ENCODE data around the gene RENBP. TPM values are rescaled to one million over a fixed set of nuclear protein-coding genes. Genes with fewer than 3 reads are reported as not detected.

The RENBP gene
- total and polyA plus RNA-seq, 7 donors = 9.8 to 16.8 (median 15.0) TPM

DNA sequence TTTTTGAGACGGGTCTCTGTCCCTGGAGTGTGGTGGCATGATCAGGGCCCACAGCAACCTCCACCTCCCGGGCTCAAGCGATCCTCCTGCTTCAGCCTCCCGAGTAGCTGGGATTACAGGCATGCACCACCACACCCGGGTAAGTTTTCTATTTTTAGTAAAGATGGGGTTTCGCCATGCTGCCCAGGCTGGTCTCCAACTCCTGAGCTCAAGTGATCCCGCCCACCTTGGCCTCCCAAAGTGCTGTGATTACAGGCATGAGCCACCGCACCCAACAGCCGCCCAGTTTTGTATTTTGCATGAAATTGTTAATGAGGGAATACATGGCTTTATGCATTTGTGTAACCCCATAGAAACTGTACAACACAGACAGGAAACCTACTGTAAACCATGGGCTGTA is 15.6 kb downstream of the RENBP start:
- intact Hi-C loops (cut with DNase I) = loop anchor here (1.0 to 5.0 kb wide), 2 partner anchors 42 to 137 kb away; partner anchors contain the start of genes HCFC1, IDH3G and SSR4

DNA sequence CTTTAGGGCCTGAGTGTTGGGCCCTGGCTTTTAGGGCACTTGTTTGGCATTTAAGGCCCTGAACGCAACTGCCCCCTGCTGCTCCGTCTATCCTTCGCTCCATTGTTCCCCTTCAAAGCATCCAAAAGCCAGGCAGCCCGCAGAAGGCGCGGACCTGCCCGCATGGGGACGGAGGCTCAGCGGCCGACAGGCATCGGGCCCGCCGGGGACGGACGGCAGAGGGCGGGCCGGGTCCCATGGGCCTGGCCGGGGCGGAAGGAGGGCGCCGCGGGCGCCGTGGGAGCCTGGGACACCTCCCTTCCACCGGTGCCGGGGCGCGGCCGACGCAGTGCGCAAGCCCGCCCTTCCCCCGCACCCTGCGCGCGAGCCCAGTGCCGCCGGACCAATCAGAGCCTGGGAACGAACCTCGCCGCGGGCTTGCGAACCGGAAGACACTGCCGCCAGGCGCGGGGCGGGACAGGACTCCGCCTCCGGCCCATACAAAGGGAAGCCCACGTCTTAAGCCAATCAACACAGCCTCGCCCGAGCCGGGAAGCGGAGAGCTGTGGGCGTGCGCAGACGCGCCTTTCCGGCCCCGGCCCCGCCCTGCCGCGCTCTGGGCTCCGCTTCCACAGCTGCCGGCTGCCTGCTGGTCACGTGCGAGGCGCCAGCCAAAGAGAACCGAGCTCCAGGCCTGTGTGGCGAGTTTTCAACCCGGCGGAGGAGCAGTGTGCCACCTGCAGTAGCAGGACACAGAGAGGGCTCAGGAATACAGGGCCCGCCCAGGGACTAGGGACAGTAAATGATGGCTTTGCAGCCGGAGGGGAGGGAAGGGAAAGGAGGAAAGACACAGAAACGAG is 16.3 kb downstream of the RENBP start:
- peak; percentile 98 for DNase-seq
- peak overlapping the region; percentile 90 to 96 (median 95) for H3K27ac ChIP-seq
- H3K4me1 ChIP-seq = peaks cover 0 to 29% (median 21%) of the 10 kb centered on the region in 4 donors
- 0% methylated on average over 76 of the region's 76 CpGs for WGBS, 2 donors
- no peaks in the 10 kb centered on the region for H3K9me3 ChIP-seq
- peak overlapping the region; percentile 42 to 63 (median 60) for H3K4me3 ChIP-seq
- peaks cover 0 to 26% (median 6%) of the 10 kb centered on the region in 4 donors for H3K36me3 ChIP-seq
- no peaks in the 10 kb centered on the region for H3K27me3 ChIP-seq
- TF ChIP-seq POLR2A (IDR thresholded peaks at IDR 0.05) (peak in 1 of 2 donors; percentile 30), EP300 (IDR thresholded peaks at IDR 0.05) (no peak), POLR2AphosphoS5 (IDR thresholded peaks at IDR 0.05) (peak; percentile 21 to 79 (median 66))
- TF ChIP-seq, protein P1, sequence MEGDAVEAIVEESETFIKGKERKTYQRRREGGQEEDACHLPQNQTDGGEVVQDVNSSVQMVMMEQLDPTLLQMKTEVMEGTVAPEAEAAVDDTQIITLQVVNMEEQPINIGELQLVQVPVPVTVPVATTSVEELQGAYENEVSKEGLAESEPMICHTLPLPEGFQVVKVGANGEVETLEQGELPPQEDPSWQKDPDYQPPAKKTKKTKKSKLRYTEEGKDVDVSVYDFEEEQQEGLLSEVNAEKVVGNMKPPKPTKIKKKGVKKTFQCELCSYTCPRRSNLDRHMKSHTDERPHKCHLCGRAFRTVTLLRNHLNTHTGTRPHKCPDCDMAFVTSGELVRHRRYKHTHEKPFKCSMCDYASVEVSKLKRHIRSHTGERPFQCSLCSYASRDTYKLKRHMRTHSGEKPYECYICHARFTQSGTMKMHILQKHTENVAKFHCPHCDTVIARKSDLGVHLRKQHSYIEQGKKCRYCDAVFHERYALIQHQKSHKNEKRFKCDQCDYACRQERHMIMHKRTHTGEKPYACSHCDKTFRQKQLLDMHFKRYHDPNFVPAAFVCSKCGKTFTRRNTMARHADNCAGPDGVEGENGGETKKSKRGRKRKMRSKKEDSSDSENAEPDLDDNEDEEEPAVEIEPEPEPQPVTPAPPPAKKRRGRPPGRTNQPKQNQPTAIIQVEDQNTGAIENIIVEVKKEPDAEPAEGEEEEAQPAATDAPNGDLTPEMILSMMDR (IDR thresholded peaks at IDR 0.05) = peak in 1 of 4 experiments; percentile 25
- intact Hi-C loops (cut with DNase I) = loop anchor here (1.0 to 5.0 kb wide), 2 partner anchors 43 to 136 kb away; partner anchors contain the start of genes HCFC1, IDH3G and SSR4

More for the DNA sequence above, 15.6 kb downstream of the RENBP start:
- Histone ChIP-seq H3K36me3 (peaks cover 0 to 26% (median 6%) of the 10 kb centered on the region in 4 donors), H3K27me3 (no peaks in the 10 kb centered on the region), H3K4me3 (peak overlapping the region in 1 of 4 donors; percentile 63), H3K4me1 (peaks cover 0 to 31% (median 23%) of the 10 kb centered on the region in 4 donors), H3K9me3 (no peaks in the 10 kb centered on the region), H3K27ac (peak overlapping the region; percentile 70 to 90 (median 74))
- DNase-seq = no peak
- TF ChIP-seq POLR2AphosphoS5 (IDR thresholded peaks at IDR 0.05) = no peak
- TF ChIP-seq, protein P1 (IDR thresholded peaks at IDR 0.05) = no peak
- TF ChIP-seq POLR2A (IDR thresholded peaks at IDR 0.05) = no peak
- no peak for TF ChIP-seq EP300 (IDR thresholded peaks at IDR 0.05)
- 7 to 25% methylated on average over 9 of the region's 9 CpGs for WGBS, 2 donors

DNA sequence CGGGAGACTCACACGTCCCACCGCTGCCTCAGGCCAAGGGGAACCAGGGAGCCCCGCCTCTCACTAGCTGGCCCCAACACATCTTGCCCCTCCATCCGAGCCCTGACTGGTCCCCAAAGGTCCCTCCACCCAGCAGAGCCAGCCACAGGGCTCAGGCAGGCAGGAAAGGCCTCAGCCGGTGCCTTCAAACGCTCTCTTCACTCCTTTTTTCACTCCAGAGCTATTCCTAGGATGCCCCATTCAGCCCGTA is 16.8 kb downstream of the RENBP start:
- Histone ChIP-seq H3K4me1 (peaks cover 0 to 33% (median 24%) of the 10 kb centered on the region in 4 donors), H3K4me3 (peak overlapping the region; percentile 42 to 63 (median 60)), H3K36me3 (peaks cover 0 to 25% (median 6%) of the 10 kb centered on the region in 4 donors), H3K27ac (peak overlapping the region; percentile 90 to 96 (median 95)), H3K9me3 (no peaks in the 10 kb centered on the region), H3K27me3 (no peaks in the 10 kb centered on the region)
- no peak for DNase-seq
- TF ChIP-seq POLR2A (IDR thresholded peaks at IDR 0.05) (no peak), EP300 (IDR thresholded peaks at IDR 0.05) (no peak), POLR2AphosphoS5 (IDR thresholded peaks at IDR 0.05) (no peak)
- TF ChIP-seq, protein P1 (IDR thresholded peaks at IDR 0.05) = no peak
- WGBS, 2 donors = 0 to 1% methylated on average over 8 of the region's 8 CpGs
- intact Hi-C loops (cut with DNase I) = loop anchor here (5.0 kb wide), 1 partner anchor 135 kb away; the partner anchor contains the start of genes IDH3G and SSR4

DNA sequence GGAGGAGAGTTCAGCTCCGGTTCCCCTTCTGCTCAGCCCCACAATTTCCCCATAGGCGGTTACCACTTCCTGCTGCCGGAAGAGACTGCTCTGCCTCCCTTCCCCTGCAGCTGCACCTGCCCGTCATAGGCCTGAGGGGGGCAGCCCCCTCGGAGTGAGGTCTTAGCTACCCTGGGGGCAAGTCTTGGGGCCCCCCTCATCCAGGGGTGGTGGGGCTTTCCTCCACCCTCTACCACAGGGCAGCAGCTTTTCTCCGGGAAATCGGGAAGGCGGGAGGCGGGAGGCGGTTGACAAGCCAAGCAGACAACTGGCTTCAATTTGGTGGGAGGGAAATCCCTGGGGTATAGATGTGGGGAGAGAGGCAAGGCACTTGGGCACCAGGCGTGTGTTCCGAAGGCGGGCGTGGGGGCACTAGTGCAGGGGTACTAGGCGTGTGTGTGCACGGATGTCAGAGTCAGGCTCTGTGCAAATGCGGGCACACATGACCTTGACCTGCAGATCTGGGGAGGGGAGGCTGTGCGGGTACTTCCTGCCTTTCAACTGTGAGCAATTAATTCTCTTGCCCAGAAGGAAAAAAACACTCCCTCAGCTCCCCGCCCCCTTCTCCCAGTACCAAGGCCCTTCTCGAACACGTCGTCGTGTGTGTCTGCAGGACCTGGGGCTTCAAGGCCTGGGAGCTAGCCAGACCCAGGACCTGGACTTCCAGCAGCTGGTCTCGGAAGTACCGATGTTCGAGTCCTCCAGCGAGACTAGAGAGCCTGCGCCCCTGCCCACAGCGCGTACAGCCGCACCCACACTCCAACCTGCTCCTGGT is 17.4 kb downstream of the RENBP start:
- H3K4me1 ChIP-seq = peaks cover 0 to 38% (median 26%) of the 10 kb centered on the region in 4 donors
- TF ChIP-seq POLR2A (IDR thresholded peaks at IDR 0.05) (no peak), EP300 (IDR thresholded peaks at IDR 0.05) (no peak), POLR2AphosphoS5 (IDR thresholded peaks at IDR 0.05) (peak in 1 of 4 donors; percentile 13)
- TF ChIP-seq, protein P1 (IDR thresholded peaks at IDR 0.05) = no peak
- WGBS, 2 donors = 1 to 4% methylated on average over 31 of the region's 31 CpGs
- no peaks in the 10 kb centered on the region for H3K27me3 ChIP-seq
- H3K9me3 ChIP-seq = no peaks in the 10 kb centered on the region
- H3K36me3 ChIP-seq = peaks cover 0 to 22% (median 6%) of the 10 kb centered on the region in 4 donors
- peak overlapping the region; percentile 90 to 96 (median 95) for H3K27ac ChIP-seq
- peak; percentile 80 for DNase-seq
- H3K4me3 ChIP-seq = peak overlapping the region; percentile 42 to 63 (median 60)
- intact Hi-C loops (cut with DNase I) = loop anchor here (5.0 kb wide), 1 partner anchor 135 kb away; the partner anchor contains the start of genes IDH3G and SSR4
